SK-N-SH treated with all-trans-retinoic acid at 6 μM for 48 hours (cell line): ENCODE results near the gene TJP2.

ENCODE experiments used
- ARNTL ChIP-seq: fragments of 450-650 bp; formaldehyde crosslinking; IDR thresholded peaks from 2 replicates; pipeline ENCODE4 v1.5.0; 2020; ENCODE audit warnings: low read depth, mild to moderate bottlenecking, moderate library complexity, borderline replicate concordance
- CREB5 ChIP-seq: fragments of 250-450 bp; sonication (Bioruptor Pico); IDR thresholded peaks from 2 replicates; pipeline ENCODE4 v1.5.1; 2020; ENCODE audit warnings: low read depth, mild to moderate bottlenecking, moderate library complexity
- CSRNP3 ChIP-seq: fragments of 250-450 bp; sonication (Bioruptor Pico); IDR thresholded peaks from 2 replicates; pipeline ENCODE4 v1.5.1; 2021; ENCODE audit warnings: mild to moderate bottlenecking, moderate library complexity
- ESRRG ChIP-seq: fragments of 250-450 bp; sonication (Bioruptor Pico); IDR thresholded peaks from 2 replicates; pipeline ENCODE4 v1.6.1; 2021; ENCODE audit warnings: mild to moderate bottlenecking
- GLIS3 ChIP-seq: fragments of 250-450 bp; sonication (Bioruptor Pico); IDR thresholded peaks from 2 replicates; pipeline ENCODE4 v1.5.0; 2020; ENCODE audit warnings: mild to moderate bottlenecking, moderate library complexity
- ISL1 ChIP-seq: fragments of 250-450 bp; sonication (Bioruptor Pico); IDR thresholded peaks from 2 replicates; pipeline ENCODE4 v2.1.2; 2022; ENCODE audit warnings: mild to moderate bottlenecking, moderate library complexity
- PATZ1 ChIP-seq: fragments of 250-450 bp; sonication (Bioruptor Pico); IDR thresholded peaks from 2 replicates; pipeline ENCODE4 v1.8.0; 2020; ENCODE audit warnings: mild to moderate bottlenecking, moderate library complexity, borderline replicate concordance
- PPARA ChIP-seq: fragments of 250-450 bp; sonication (Bioruptor Pico); IDR thresholded peaks from 2 replicates; pipeline ENCODE4 v1.5.0; 2020; ENCODE audit warnings: mild to moderate bottlenecking, borderline replicate concordance
- RARB ChIP-seq: fragments of 250-450 bp; sonication (Bioruptor Pico); IDR thresholded peaks from 2 replicates; pipeline ENCODE4 v1.8.0; 2021; ENCODE audit warnings: mild to moderate bottlenecking, moderate library complexity
- TCF4 ChIP-seq: fragments of 250-450 bp; sonication (Bioruptor Pico); IDR thresholded peaks from 2 replicates; pipeline ENCODE4 v1.8.0; 2021; ENCODE audit warnings: mild to moderate bottlenecking, moderate library complexity, borderline replicate concordance
- ZFP3 ChIP-seq: fragments of 250-450 bp; sonication (Bioruptor Pico); IDR thresholded peaks from 2 replicates; pipeline ENCODE4 v1.5.0; 2020; ENCODE audit warnings: mild to moderate bottlenecking, moderate library complexity
- ZFP30 ChIP-seq: fragments of 450-650 bp; formaldehyde crosslinking; IDR thresholded peaks from 2 replicates; pipeline ENCODE4 v1.5.0; 2022; ENCODE audit warnings: mild to moderate bottlenecking, moderate library complexity
- ZNF70 ChIP-seq: fragments of 450-650 bp; formaldehyde crosslinking; IDR thresholded peaks from 2 replicates; pipeline ENCODE4 v1.5.0; 2020; ENCODE audit warnings: mild to moderate bottlenecking, moderate library complexity

GRCh38 chr9:69215774-69216485 lies 41.9 kb downstream of the TJP2 start:
- no peak for TF ChIP-seq GLIS3 (CRISPR knock-in tag)
- no peak for TF ChIP-seq ESRRG (CRISPR knock-in tag)
- TF ChIP-seq CSRNP3 (CRISPR knock-in tag): no peak
- no peak for TF ChIP-seq CREB5
- no peak for TF ChIP-seq ARNTL (CRISPR knock-in tag)
- TF ChIP-seq TCF4 (CRISPR knock-in tag): no peak
- no peak for TF ChIP-seq ZNF70 (CRISPR knock-in tag)
- no peak for TF ChIP-seq PATZ1
- TF ChIP-seq ISL1 (CRISPR knock-in tag): no peak
- no peak for TF ChIP-seq ZFP3 (CRISPR knock-in tag)
- no peak for TF ChIP-seq ZFP30
- TF ChIP-seq RARB: no peak
- no peak for TF ChIP-seq PPARA (CRISPR knock-in tag)
